Subcutaneous adipose tissue (tissue), 4 donors: ENCODE results near the gene EIF2S2. TPM values are rescaled to one million over a fixed set of nuclear protein-coding genes. Genes with fewer than 3 reads are reported as not detected.

Source experiments
- total RNA-seq, 4 donors: library from RNA; depleted of rRNA; stranded (reverse); fragments of >200 nt; gene quantifications; one replicate each; pipeline ENCODE4 v1.1.0, GENCODE V29; 2016
- TF ChIP-seq, protein P1 (sequence below): fragments of 450-650 bp; IDR thresholded peaks from one replicate; pipeline ENCODE4 v1.5.1; 2016; ENCODE audit warnings: low read depth, mild to moderate bottlenecking, control low read depth, antibody characterized with exemption, moderate library complexity

The EIF2S2 gene
- total RNA-seq, 4 donors from 2014 or later, result 41.6 to 86.6 (median 49.7) TPM

DNA sequence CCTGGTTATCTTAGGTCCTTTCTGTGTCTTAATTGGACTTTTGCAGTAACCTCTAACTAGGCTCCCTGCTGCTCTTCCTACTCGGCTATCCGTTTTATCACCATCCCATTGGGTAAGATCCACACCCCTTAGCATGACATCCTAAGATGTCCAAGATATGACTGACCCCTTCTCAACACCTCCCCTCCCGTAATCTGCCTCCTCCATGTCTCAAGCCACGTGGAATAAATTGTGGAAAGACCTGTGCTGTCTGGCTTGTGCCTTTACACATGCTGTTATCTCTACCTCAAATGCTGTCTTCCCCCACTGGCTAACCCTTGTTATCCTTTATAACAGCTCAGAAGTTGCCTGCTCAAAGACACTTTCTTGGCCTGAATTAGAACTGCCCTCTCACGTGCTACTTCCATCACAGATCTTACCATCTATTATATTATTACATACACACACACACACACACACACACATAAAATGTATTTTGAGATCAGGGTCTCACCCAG lies 26.5 kb downstream of the EIF2S2 start:
- TF ChIP-seq, protein P1, sequence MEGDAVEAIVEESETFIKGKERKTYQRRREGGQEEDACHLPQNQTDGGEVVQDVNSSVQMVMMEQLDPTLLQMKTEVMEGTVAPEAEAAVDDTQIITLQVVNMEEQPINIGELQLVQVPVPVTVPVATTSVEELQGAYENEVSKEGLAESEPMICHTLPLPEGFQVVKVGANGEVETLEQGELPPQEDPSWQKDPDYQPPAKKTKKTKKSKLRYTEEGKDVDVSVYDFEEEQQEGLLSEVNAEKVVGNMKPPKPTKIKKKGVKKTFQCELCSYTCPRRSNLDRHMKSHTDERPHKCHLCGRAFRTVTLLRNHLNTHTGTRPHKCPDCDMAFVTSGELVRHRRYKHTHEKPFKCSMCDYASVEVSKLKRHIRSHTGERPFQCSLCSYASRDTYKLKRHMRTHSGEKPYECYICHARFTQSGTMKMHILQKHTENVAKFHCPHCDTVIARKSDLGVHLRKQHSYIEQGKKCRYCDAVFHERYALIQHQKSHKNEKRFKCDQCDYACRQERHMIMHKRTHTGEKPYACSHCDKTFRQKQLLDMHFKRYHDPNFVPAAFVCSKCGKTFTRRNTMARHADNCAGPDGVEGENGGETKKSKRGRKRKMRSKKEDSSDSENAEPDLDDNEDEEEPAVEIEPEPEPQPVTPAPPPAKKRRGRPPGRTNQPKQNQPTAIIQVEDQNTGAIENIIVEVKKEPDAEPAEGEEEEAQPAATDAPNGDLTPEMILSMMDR, result no peak

DNA sequence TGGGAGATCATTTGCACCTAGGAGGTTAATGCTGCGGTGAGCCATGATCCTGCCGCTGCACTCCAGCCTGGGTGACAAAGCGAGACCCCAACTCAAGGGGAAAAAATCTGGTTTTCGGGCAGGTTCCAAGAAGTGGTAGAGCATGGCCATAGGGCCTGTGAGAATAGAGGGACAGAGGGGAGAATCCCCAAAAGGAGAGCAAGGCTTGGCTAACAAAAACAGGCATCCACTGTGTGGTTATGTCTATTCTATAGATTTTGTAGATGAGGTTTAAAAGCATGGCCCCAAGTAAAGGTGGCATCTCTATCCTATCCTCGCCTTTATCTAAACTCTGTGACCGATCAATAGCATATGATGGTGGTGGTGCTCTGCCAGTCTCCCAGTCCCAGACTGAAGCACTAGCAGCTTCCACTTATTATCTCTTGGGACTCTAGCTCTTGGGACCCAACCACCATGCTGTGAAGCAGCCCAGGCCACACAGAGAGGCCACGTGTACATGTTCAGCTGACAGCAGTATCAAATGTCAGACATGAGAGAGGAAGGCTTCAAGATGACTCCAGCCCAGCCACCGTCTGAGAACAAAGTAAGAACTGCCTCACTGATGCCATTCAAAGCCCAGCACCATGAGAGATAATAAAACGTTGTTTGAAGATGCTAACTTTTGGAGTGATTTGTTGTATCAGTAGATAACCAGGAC lies 27.7 kb downstream of the EIF2S2 start:
- TF ChIP-seq, protein P1, result no peak

DNA sequence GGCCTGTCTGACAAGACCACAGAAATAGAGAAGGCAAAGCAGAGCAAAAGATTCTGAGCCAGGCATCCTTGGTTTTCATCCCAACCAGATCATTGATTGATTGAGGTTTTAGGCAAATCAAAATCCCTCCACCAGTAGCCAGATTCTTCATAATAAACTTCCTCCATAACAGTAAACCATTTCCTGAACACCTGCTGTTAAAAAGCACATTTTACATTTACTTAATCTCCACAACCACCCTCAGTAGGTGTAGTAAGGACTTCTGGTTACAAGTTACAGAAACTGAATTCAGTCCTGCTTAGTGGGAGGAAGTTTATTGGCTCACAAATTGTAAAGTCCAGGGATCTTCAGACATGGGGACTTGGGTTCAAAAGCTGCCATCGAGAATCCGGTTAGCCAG lies 28.3 kb downstream of the EIF2S2 start:
- TF ChIP-seq, protein P1, result no peak

DNA sequence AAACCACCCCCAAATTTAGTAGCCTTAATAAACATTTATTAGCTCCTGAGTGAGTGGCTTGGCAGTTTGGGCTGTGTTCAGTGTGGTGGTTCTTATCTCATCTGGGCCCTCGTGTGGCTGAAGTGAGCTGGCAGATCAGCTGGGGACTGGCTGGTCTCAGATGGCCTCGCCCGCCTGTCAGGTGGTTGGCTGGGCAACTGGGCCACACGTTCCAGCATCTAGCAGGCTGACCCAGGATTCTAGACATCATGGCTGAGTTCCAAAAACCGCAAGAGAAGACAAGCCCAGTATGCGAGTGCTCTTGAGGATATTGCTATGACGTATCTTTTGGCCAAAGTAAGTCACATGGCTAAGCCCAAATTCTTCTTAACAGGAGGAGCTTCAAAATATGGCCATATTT lies 28.9 kb downstream of the EIF2S2 start:
- TF ChIP-seq, protein P1, result no peak

DNA sequence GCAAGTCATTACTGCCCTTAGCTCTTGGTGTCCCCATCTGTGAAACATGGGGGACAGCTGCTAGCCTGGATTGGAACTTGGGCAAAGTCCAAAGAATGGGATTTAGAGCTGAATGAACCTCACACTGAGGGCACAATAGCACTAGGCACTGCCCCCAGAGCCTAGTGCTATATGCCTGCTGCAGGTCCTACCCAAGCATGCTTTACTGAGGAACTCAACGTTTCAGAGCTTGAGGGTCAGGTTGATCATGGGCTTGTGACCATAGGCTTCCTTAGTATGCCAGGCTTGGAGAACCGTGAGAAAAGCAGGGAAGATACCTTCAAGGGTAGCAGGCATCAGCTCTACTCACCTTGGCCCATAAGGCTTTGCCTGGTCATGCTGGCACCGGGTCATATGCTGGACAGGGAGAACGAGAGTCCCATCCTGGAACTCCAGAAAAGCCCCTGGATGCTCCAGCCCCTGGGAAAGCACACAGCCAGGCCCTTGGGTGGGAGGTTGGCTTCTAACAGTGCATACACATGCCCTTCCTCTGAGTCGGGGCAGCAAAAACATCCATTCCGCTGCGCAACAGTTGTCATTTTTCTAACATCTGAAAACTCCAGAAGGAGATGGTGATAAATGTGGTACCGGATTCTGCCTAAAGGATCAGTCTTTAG lies 29.7 kb downstream of the EIF2S2 start:
- TF ChIP-seq, protein P1, result no peak

DNA sequence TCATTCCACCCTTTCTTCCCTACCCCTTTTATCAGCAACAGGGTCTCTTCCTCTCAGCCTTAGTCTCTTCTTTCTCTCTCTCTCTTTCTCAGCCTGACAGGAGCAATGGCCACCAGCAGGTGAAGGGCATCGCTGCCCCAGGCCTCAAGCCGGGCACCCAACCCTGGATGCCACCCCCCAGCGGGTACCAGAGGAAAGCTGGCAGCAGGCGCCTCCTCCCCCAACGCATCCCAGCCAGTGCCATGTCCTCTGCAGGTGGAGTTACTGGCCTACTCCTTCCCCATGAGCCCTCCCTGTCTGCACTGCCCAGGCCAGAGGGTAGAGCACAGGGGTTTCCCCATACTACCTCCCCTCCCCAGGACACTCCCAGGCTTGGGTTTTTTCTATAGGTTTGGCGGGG lies 32.2 kb downstream of the EIF2S2 start:
- TF ChIP-seq, protein P1, result no peak

DNA sequence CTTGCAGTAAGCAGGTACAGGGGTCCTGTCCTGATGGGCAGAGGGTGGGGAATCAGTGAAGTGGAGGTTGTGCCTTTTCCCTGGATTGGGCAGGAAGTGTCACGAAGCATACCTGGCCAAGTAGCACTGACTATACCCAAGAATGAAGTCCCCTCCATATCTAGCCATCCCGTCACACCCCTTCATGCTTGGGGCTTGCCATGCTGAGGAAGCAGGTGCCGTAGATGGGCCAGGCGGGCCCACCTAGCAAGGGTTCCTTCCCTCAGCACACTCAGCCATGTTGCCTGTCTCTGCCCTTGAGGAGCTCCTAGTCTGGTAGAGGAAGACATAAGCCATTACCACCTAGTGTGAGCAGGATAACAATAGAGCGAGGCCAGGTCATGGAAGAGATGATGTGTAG lies 33.5 kb downstream of the EIF2S2 start:
- TF ChIP-seq, protein P1, result no peak
